Endodermal cell (in vitro differentiated cells): ENCODE measurements around the gene CTNND2. TPM values are rescaled to one million over a fixed set of nuclear protein-coding genes. Genes with fewer than 3 reads are reported as not detected.

Experiments used
- DNase-seq: peaks from one replicate; pipeline ENCODE4 v3.0.0-alpha.2; 2017
- H3K27ac ChIP-seq: 2 replicates; pipeline ENCODE4 v1.5.1; 2013; ENCODE audit warnings: mild to moderate bottlenecking, low read depth, low read length, moderate library complexity
- H3K27me3 ChIP-seq: 2 replicates; pipeline ENCODE4 v1.6.1; 2013; ENCODE audit warnings: mild to moderate bottlenecking, low read length, moderate library complexity; ENCODE audit not compliant: insufficient read depth, control insufficient read depth, poor library complexity, severe bottlenecking
- H3K36me3 ChIP-seq: 2 replicates; pipeline ENCODE4 v1.7.0; 2013; ENCODE audit warnings: mild to moderate bottlenecking, low read length, moderate library complexity; ENCODE audit not compliant: control insufficient read depth, insufficient read depth
- H3K4me1 ChIP-seq: one replicate; pipeline ENCODE4 v1.7.0; 2013; ENCODE audit warnings: low read length; ENCODE audit not compliant: control insufficient read depth, insufficient read depth
- H3K4me3 ChIP-seq: 2 replicates; pipeline ENCODE4 v1.5.1; 2013; ENCODE audit warnings: mild to moderate bottlenecking, low read length, moderate library complexity
- H3K9ac ChIP-seq: 2 replicates; pipeline ENCODE4 v1.6.1; 2013; ENCODE audit warnings: mild to moderate bottlenecking, low read length, moderate library complexity; ENCODE audit not compliant: poor library complexity, severe bottlenecking; ENCODE audit errors: extremely low read depth
- H3K9me3 ChIP-seq: 2 replicates; pipeline ENCODE4 v1.6.1; 2013; ENCODE audit warnings: mild to moderate bottlenecking, low read length, moderate library complexity; ENCODE audit not compliant: control insufficient read depth
- H3K27ac Mint-ChIP-seq: 2 replicates; pipeline ENCODE4 v1.8.0; 2020; ENCODE audit warnings: mixed read lengths
- H3K27me3 Mint-ChIP-seq: 2 replicates; pipeline ENCODE4 v1.8.0; 2021; ENCODE audit warnings: mild to moderate bottlenecking, mixed read lengths; ENCODE audit not compliant: insufficient read depth
- H3K36me3 Mint-ChIP-seq: 2 replicates; pipeline ENCODE4 v1.8.0; 2020; ENCODE audit warnings: low read depth, mixed read lengths
- H3K4me1 Mint-ChIP-seq: 2 replicates; pipeline ENCODE4 v1.8.0; 2020; ENCODE audit warnings: mixed read lengths
- H3K4me3 Mint-ChIP-seq: 2 replicates; pipeline ENCODE4 v1.8.0; 2020; ENCODE audit warnings: mild to moderate bottlenecking, moderate library complexity, mixed read lengths
- H3K9me3 Mint-ChIP-seq: 2 replicates; pipeline ENCODE4 v1.8.0; 2020; ENCODE audit warnings: mild to moderate bottlenecking, mixed read lengths
- WGBS, 2 experiments: methylation state at CpG; one replicate each; pipeline versions ENCODE4 v1.1.5 to v1.1.7; 2013; ENCODE audit warnings: missing lambda C conversion rate in 2 of 2, mixed read lengths in 1 of 2; ENCODE audit not compliant: insufficient coverage in 1 of 2, insufficient read length in 1 of 2; 5-methylcytosine and 5-hydroxymethylcytosine counted together
- total RNA-seq, 2 donors: library from RNA; stranded (reverse); fragmentation: NEBNext Ultra II Directional in 1 of 2; extraction: Animal tissue kit (Norgen Biotek cat#: 25700) in 1 of 2; gene quantifications; 2 replicates in 1 of 2; 3 replicates in 1 of 2; pipeline ENCODE4 v1.2.1, GENCODE V29; 2021
- TF ChIP-seq, protein P1 (sequence below): fragments of 200-600 bp; sonication (generic); conservative IDR thresholded peaks from 2 replicates; pipeline ENCODE4 v1.5.0; 2021; ENCODE audit warnings: antibody characterized with exemption, mild to moderate bottlenecking

Gene CTNND2
- total RNA-seq, 2 donors from 2014 or later, result 6.5 to 10.3 TPM

DNA sequence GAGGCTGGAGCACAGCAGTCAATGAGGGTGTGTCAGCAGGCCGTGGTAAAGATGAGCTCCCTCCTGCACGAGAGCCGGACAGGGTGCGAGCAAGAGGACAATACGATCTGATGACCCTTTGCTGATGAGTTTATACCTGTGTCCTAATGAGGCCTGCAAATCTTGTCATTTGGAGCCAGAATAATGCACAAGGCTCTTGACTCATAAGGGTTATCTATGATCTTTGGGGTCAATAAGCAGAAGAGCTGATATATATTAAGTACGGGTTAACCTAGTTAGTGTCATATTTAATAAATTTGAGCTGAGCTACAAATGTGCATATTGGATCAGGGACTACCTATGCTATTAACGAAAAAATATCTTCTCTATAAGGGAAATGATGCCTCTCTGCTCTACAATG is 46.9 kb downstream of the CTNND2 start:
- H3K4me3 Mint-ChIP-seq, result no peak overlapping the region
- H3K27me3 ChIP-seq, result no peaks in the 10 kb centered on the region

DNA sequence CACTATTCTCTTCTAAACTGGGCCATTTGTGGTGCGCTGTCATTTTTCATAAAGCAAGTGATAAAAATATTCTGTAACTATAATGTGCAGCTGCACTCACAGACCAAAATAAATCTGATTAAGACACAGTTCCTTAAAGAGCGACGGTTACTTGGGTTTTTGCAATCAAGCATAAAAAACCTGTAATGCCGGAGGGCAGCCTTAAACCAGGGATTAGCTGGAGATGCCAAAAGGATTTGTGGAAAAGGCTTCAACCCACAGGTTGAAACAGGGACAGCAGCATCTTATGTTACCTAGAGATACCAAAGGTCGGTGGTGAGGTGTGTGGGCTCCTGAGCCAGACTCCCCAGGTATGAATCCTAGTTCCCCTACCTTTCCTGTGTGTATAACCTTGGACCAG is 49.3 kb downstream of the CTNND2 start:
- H3K36me3 ChIP-seq, result no peaks in the 10 kb centered on the region
- H3K4me1 ChIP-seq, result no peaks in the 10 kb centered on the region
- H3K27me3 Mint-ChIP-seq, result no peaks in the 10 kb centered on the region
- no peak overlapping the region for H3K27ac ChIP-seq
- H3K27ac Mint-ChIP-seq, result no peak overlapping the region
- TF ChIP-seq, protein P1, sequence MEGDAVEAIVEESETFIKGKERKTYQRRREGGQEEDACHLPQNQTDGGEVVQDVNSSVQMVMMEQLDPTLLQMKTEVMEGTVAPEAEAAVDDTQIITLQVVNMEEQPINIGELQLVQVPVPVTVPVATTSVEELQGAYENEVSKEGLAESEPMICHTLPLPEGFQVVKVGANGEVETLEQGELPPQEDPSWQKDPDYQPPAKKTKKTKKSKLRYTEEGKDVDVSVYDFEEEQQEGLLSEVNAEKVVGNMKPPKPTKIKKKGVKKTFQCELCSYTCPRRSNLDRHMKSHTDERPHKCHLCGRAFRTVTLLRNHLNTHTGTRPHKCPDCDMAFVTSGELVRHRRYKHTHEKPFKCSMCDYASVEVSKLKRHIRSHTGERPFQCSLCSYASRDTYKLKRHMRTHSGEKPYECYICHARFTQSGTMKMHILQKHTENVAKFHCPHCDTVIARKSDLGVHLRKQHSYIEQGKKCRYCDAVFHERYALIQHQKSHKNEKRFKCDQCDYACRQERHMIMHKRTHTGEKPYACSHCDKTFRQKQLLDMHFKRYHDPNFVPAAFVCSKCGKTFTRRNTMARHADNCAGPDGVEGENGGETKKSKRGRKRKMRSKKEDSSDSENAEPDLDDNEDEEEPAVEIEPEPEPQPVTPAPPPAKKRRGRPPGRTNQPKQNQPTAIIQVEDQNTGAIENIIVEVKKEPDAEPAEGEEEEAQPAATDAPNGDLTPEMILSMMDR, result no peak
- H3K4me1 Mint-ChIP-seq, result no peaks in the 10 kb centered on the region
- H3K4me3 ChIP-seq, result no peak overlapping the region
- no peak overlapping the region for H3K9ac ChIP-seq
- H3K4me3 Mint-ChIP-seq, result no peak overlapping the region
- 79 to 85% methylated on average over 3 to 5 of the region's 5 CpGs for WGBS, 2 experiments
- H3K9me3 Mint-ChIP-seq, result no peaks in the 10 kb centered on the region
- no peaks in the 10 kb centered on the region for H3K27me3 ChIP-seq
- no peak for DNase-seq
- no peaks in the 10 kb centered on the region for H3K36me3 Mint-ChIP-seq
- no peaks in the 10 kb centered on the region for H3K9me3 ChIP-seq

More for the DNA sequence above, 46.9 kb downstream of the CTNND2 start:
- H3K27ac ChIP-seq, result no peak overlapping the region
- Mint-ChIP-seq H3K9me3 (no peaks in the 10 kb centered on the region), H3K36me3 (no peaks in the 10 kb centered on the region), H3K27ac (no peak overlapping the region), H3K27me3 (no peaks in the 10 kb centered on the region), H3K4me1 (no peaks in the 10 kb centered on the region)
- no peak for DNase-seq
- WGBS, 2 experiments, result 93 to 96% methylated on average over 6 to 7 of the region's 7 CpGs
- no peaks in the 10 kb centered on the region for H3K36me3 ChIP-seq
- H3K4me1 ChIP-seq, result no peaks in the 10 kb centered on the region
- H3K9ac ChIP-seq, result no peak overlapping the region
- TF ChIP-seq, protein P1, result no peak
- H3K4me3 ChIP-seq, result no peak overlapping the region
- no peaks in the 10 kb centered on the region for H3K9me3 ChIP-seq

- no peaks in the 10 kb centered on the region for H3K36me3 Mint-ChIP-seq
- WGBS, 2 experiments, result 75 to 77% methylated on average over 8 to 10 of the region's 10 CpGs
- H3K9ac ChIP-seq, result no peak overlapping the region
- H3K27me3 ChIP-seq, result no peaks in the 10 kb centered on the region
- H3K27me3 Mint-ChIP-seq, result no peaks in the 10 kb centered on the region
- TF ChIP-seq, protein P1, result no peak
- no peak overlapping the region for H3K4me3 Mint-ChIP-seq
- no peak overlapping the region for H3K27ac ChIP-seq
- H3K4me3 ChIP-seq, result no peak overlapping the region
- no peaks in the 10 kb centered on the region for H3K9me3 Mint-ChIP-seq
- no peak overlapping the region for H3K27ac Mint-ChIP-seq
- H3K9me3 ChIP-seq, result no peaks in the 10 kb centered on the region
- H3K4me1 ChIP-seq, result no peaks in the 10 kb centered on the region
- H3K4me1 Mint-ChIP-seq, result no peaks in the 10 kb centered on the region
- no peaks in the 10 kb centered on the region for H3K36me3 ChIP-seq
- no peak for DNase-seq
Measured at GRCh38 chr5:11853796-11854195, 50.5 kb downstream of the CTNND2 start.
